WERI-Rb-1 (cell line): ENCODE measurements around the gene TNFSF9.

Experiments
- DNase-seq: peaks from one replicate; pipeline ENCODE4 v3.0.0-alpha.2; 2020
- H3K27ac ChIP-seq: fragments of 250-450 bp; sonication (Bioruptor Pico); 2 replicates; pipeline ENCODE4 v1.5.1; 2020; ENCODE audit warnings: mild to moderate bottlenecking, moderate library complexity
- H3K27me3 ChIP-seq: fragments of 250-450 bp; sonication (Bioruptor Pico); 2 replicates; pipeline ENCODE4 v1.5.1; 2021; ENCODE audit warnings: mild to moderate bottlenecking, low read depth, moderate library complexity; ENCODE audit not compliant: insufficient read depth, severe bottlenecking
- H3K36me3 ChIP-seq: fragments of 250-450 bp; sonication (Bioruptor Pico); 2 replicates; pipeline ENCODE4 v1.5.1; 2020; ENCODE audit warnings: mild to moderate bottlenecking, moderate library complexity
- H3K4me3 ChIP-seq: 2 replicates; pipeline ENCODE4 v1.5.1; 2011; ENCODE audit warnings: low read depth, mild to moderate bottlenecking, control low read depth, low read length
- H3K9me3 ChIP-seq: fragments of 250-450 bp; sonication (Bioruptor Pico); 2 replicates; pipeline ENCODE4 v1.5.1; 2021; ENCODE audit warnings: mild to moderate bottlenecking, moderate library complexity; ENCODE audit not compliant: severe bottlenecking
- TF ChIP-seq, protein P1 (sequence below): IDR thresholded peaks from 2 replicates; pipeline ENCODE4 v1.5.1; 2011; ENCODE audit warnings: low read depth, mild to moderate bottlenecking, control low read depth, inconsistent platforms, low read length

TNFSF9 gene

DNA sequence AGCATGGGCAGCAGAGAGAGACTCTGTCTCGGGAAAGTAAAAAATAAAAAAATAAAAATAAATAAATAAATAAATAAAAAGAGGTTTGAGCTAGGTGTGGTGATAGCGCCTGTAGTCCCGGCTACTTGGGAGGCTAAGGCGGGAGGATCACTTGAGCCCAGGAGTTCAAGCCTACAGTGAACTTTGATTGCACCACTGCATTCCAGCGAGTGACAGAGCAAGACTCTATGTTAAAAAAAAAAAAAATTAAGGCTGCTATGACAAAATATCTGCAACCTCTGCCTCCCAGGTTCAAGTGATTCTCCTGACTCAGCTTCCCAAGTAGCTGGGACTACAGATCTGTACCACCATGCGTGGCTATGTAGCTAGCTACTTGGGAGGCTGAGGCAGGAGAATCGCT lies 46.0 kb upstream of the TNFSF9 start:
- no peak overlapping the region for H3K4me3 ChIP-seq
- no peak overlapping the region for H3K27ac ChIP-seq
- no peaks in the 10 kb centered on the region for H3K36me3 ChIP-seq
- no peak for DNase-seq
- no peaks in the 10 kb centered on the region for H3K27me3 ChIP-seq
- TF ChIP-seq, protein P1, sequence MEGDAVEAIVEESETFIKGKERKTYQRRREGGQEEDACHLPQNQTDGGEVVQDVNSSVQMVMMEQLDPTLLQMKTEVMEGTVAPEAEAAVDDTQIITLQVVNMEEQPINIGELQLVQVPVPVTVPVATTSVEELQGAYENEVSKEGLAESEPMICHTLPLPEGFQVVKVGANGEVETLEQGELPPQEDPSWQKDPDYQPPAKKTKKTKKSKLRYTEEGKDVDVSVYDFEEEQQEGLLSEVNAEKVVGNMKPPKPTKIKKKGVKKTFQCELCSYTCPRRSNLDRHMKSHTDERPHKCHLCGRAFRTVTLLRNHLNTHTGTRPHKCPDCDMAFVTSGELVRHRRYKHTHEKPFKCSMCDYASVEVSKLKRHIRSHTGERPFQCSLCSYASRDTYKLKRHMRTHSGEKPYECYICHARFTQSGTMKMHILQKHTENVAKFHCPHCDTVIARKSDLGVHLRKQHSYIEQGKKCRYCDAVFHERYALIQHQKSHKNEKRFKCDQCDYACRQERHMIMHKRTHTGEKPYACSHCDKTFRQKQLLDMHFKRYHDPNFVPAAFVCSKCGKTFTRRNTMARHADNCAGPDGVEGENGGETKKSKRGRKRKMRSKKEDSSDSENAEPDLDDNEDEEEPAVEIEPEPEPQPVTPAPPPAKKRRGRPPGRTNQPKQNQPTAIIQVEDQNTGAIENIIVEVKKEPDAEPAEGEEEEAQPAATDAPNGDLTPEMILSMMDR: no peak
- no peaks in the 10 kb centered on the region for H3K9me3 ChIP-seq

DNA sequence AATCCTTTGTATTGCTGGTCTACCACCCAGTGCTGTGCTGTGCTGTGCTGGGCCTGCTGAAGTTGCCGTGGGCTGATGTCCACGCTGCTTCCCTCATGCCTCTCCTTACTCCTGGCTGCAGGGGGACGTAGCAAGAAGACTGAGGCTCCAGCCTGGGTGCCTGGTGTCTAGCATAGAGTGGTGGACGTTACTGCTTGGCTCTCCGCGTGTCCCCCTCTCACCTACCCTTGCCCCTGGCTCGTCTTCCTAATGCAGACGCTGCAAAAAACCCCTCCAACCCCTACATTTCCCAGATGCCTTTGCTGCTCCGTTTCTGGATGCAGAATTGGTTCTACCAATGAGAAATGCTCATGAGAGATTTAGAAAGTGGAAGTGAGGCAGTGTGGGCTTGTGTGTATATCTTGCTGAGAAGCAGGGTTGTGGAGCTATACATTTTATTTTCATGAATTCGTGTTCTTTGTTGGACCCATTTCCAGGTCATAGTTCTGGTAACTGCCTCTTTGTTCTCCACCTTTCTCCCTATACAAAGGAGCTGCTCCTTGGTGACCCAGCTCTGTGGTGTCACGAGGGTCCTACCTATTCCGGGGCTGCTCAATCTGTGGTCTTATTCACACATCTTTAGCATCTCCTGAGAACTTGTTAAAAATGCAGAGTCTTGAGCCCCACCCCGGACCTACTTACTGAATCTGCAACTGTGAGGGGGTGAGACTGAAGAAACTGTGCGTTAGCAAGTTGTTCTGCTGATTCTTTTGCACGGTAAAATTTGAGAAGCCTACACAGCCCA lies 41.4 kb upstream of the TNFSF9 start:
- no peak overlapping the region for H3K4me3 ChIP-seq

DNA sequence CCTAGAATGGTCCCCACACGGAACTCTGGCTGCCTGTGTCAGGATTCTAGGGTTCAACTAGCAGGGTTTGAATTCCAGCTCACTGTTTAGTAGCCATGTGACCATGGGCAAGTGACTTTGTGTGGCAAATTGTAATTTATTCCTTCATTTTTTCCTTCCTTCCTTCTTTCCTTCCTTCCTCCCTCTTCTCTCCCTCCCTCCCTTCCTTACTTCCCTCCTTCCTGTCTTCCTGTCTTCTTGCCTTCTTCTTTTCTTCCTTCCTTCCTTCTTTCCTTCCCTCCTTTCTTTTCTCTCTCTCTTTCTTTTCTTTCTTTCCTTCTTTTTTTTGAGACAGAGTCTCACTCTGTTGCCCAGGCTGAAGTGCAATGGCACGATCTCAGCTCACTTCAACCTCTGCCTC lies 40.7 kb upstream of the TNFSF9 start:
- no peak for DNase-seq
- Histone ChIP-seq H3K4me3 (no peak overlapping the region), H3K36me3 (no peaks in the 10 kb centered on the region), H3K9me3 (peaks cover 3% of the 10 kb centered on the region), H3K27me3 (no peaks in the 10 kb centered on the region), H3K27ac (no peak overlapping the region)
- TF ChIP-seq, protein P1: no peak

More for the DNA sequence above, 41.4 kb upstream of the TNFSF9 start:
- no peaks in the 10 kb centered on the region for H3K27me3 ChIP-seq
- H3K9me3 ChIP-seq: peaks cover 3% of the 10 kb centered on the region
- H3K36me3 ChIP-seq: no peaks in the 10 kb centered on the region
- TF ChIP-seq, protein P1: no peak
- no peak for DNase-seq
- no peak overlapping the region for H3K27ac ChIP-seq

DNA sequence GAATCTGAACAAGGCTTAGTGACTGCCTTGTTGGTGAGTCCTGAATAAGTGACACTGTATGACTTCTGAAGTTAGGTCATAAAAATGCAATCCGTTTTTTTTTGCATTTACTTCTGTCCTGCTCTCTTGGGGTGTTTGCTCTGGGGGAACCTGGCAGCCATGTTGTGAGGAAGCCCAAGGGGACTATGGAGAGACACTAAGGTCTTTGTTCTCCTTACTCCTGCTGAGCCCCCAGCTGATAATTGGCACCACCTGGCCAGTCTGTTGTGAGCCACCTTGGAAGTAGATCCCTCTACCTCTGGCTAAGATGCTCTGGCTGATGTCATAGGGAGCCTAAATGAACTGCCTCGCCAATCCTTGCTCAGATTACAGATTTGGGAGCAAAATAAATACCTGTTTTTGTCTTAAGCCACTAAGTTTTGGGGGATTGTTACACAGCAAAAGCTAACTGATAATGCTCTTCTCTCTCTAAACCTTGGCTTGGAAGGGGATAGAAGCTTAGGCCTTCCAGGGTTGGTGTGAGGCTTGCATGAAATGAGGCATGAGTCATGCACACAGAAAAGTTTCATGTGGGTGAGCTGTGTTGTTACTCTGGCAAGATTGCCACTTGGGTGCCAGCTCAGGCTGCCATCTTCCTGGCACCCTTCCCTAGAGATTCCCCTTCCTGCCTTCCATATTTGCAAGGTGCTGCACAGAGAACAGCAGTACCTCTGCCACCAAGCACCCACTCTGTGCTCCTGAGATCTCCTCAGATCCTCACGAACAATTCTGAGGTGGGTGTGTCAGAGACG lies 38.8 kb upstream of the TNFSF9 start:
- Histone ChIP-seq H3K27me3 (no peaks in the 10 kb centered on the region), H3K27ac (no peak overlapping the region), H3K36me3 (no peaks in the 10 kb centered on the region), H3K4me3 (no peak overlapping the region), H3K9me3 (peaks cover 3% of the 10 kb centered on the region)
- DNase-seq: no peak
- TF ChIP-seq, protein P1: no peak

DNA sequence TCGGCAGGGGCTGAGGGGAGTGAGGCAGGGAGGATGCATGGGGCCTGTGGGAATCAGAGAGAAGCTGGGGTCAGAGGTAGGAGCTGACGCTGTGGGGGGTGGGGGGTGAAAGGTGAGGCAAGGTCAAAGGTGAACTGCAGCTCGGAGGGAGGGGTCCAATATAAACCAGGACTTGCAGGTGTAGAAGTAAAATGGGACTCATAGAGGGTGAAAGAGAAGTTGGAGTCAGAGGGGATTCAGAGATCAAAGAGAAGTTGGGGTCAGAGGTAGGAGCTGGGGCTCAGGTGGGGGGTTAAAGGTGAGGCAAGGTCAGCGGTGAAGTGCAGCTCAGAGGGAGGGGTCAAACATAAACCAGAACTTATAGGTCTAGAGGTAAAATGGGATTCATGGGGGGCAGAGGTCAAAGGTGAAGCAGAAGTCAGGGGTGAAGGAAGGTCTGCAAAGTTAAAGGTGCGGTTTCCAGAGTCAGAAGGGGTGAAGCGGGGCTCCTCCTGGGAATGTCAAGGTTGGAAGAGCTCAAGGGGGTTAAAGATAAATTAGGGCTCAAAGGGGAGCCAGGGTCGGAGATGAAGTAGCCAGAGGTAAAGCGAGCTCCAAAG lies 36.3 kb upstream of the TNFSF9 start:
- Histone ChIP-seq H3K4me3 (no peak overlapping the region), H3K27ac (no peak overlapping the region), H3K36me3 (no peaks in the 10 kb centered on the region), H3K9me3 (peaks cover 3% of the 10 kb centered on the region), H3K27me3 (no peaks in the 10 kb centered on the region)
- TF ChIP-seq, protein P1: no peak
- no peak for DNase-seq
